SK-N-MC (cell line): Measurements from ENCODE around the gene ABHD17A.

ENCODE experiments used
- EZH2 ChIP-seq: fragments of 200-600 bp; sonication (generic); IDR thresholded peaks from one replicate; pipeline ENCODE4 v1.6.1; 2017; ENCODE audit warnings: antibody characterized with exemption
- POLR2AphosphoS5 ChIP-seq: IDR thresholded peaks from 2 replicates; pipeline ENCODE4 v1.6.1; 2012; ENCODE audit warnings: mild to moderate bottlenecking, low read depth, low read length, borderline replicate concordance

DNA sequence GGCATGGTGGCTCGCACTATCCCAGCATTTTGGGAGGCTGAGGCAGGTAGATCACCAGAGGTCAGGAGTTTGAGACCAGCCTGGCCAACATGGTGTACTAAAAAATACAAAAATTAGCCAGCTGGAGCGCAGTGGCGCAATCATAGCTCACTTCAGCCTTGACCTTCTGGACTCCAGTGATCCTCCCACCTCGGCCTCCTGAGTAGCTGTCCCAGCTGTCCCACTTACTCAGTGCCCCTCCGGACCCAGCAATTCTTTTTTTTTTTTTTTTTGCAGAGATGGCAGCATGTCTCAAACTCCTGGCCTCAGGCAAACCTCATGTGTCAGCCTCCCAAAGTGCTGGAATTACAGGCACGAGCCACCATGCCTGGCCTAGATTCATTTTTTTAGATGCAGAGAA lies 17.6 kb upstream of the ABHD17A start:
- no peak for TF ChIP-seq EZH2
- TF ChIP-seq POLR2AphosphoS5 = no peak
